Purkinje cell (primary cell): ENCODE data around the gene SLC25A10. TPM values are rescaled to one million over a fixed set of nuclear protein-coding genes. Genes with fewer than 3 reads are reported as not detected.

Experiments
- polyA plus RNA-seq: library from polyadenylated mRNA; unstranded; fragments of >200 nt; fragmentation: Nextera tagmentation; gene quantifications from 2 replicates; pipeline ENCODE4 v1.2.1, GENCODE V29; 2014

SLC25A10 gene, protein sequence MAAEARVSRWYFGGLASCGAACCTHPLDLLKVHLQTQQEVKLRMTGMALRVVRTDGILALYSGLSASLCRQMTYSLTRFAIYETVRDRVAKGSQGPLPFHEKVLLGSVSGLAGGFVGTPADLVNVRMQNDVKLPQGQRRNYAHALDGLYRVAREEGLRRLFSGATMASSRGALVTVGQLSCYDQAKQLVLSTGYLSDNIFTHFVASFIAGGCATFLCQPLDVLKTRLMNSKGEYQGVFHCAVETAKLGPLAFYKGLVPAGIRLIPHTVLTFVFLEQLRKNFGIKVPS
- polyA plus RNA-seq = 0.13 TPM in 1 of 2 replicates, not detected in the other

DNA sequence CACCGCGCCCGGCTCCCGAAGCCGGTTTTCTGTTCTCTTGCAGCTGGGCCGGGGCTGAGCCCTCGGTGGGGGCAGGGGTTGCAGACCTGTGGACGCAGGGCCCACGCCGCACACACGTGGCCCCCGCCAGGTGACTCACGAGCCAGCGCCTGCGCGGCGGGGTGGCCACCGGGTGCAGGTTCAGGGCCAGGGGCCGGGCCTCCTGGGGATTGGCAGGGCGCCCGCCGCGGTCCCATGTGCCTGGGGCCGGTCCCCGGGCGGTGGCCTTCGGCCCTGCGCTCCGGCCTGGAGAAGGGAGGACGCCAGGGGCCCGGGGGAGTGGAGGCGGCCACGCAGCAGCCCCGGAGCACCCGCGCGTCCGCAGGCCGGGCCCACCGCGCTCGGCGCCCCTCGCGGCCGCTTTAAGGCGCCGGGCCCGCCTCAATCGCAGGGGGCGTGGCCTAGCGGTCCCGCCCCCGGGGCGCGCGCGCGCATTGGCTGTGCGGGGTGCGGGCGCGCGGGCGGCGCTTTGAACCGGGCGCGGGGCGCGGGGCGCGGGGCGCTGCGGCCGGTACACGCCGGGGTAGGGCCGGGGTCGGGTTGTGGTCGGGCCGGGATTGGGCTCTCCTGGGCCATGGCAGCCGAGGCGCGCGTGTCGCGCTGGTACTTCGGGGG is at the start of gene SLC25A10:
Gene SLC25A10 (plus strand): TSS at position 471 of the 654 bp plus-strand sequence. CDS start 143 bp downstream, at position 614.

DNA sequence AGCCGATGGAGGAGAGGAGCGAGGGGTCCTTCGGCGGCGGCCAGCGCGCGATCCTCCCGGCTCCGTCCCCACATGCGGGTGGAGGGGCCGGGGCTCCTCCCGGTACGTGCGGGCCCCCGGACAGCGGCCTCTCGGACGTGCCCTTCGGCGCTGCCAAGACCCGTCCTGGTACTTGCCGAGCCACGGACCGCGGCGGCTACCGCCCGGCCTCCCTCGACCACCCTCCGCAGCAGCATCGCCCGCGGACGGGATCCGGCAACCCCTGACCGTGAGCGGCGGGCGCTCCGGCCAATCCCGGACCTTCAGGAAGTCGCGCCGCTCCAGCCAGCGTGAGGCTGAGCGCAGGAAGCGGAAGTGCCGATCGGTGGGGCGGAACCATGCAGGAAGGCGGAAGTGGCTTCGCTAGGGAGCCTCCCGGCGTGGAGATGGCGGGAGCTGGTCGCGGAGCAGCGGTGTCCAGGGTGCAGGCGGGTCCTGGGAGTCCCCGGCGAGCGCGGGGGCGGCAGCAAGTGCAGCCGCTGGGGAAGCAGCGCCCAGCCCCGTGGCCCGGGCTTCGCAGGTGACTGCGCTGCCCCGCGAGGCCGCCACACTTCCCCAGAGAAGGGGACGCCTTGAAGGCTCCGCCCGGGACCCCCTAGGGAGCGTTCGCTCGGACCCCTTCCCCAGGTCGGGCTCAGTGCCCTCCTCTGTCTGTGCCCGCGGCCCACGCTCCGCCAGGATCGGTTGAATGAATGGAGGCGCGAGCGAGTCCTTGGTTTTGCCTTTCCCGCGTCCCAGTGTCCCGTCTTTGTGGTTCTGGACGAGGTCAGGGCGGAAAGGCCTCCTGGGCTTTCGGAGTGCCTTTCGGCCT is 45.5 kb upstream of the SLC25A10 start, which contains the start of the genes CCDC137 and OXLD1:
Gene CCDC137 (plus strand): TSS at position 396 of the 850 bp plus-strand sequence. CDS start 30 bp downstream, at position 426.
Gene OXLD1 (minus strand): TSS at position 264 of the 850 bp plus-strand sequence. CDS start 28 bp downstream, at position 236.

DNA sequence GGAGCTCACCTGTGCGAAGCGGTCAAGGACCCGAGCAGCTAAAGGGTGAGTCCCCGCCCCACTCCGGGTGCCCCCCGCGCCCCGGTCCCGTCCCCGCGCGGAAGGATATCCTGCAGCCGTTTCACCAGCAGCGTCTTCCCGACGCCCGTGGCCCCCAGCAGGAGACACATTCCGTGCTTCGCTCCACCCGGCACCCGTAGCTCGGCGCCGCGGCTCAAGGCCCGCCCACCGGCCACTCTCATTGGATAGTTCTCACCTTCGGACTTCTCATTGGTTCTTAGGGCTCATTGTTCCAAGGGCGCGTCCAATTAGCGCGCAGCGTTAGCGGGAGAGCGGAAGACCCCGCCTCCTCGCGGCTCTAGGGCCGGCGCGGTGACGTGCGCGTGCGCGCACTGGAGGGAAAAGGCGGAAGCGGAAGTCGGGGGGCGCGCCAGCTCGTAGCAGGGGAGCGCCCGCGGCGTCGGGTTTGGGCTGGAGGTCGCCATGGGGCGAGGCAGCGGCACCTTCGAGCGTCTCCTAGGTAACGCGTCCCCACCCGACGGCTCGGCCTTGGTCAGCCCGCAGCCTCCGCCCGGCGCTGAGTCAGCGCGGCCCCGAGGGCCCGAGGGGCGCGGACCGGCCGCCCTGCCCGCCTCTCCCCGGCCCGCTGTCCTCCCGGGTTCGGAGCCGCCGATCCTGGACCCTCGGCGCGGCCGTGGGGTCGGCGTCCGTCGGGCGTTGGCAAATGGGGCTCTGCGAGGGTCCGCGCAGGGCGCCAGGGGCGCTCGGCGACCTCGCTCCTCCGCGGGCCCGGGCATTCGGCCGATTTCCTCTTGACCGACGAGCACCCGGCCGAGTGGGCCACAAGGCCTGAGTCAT is 28.3 kb upstream of the SLC25A10 start, which contains the start of the genes ARL16 and HGS:
Gene ARL16 (minus strand): TSS at position 214 of the 858 bp plus-strand sequence. CDS start 44 bp downstream, at position 170.
Gene HGS (plus strand): TSS at position 428 of the 858 bp plus-strand sequence. CDS start 56 bp downstream, at position 484.

DNA sequence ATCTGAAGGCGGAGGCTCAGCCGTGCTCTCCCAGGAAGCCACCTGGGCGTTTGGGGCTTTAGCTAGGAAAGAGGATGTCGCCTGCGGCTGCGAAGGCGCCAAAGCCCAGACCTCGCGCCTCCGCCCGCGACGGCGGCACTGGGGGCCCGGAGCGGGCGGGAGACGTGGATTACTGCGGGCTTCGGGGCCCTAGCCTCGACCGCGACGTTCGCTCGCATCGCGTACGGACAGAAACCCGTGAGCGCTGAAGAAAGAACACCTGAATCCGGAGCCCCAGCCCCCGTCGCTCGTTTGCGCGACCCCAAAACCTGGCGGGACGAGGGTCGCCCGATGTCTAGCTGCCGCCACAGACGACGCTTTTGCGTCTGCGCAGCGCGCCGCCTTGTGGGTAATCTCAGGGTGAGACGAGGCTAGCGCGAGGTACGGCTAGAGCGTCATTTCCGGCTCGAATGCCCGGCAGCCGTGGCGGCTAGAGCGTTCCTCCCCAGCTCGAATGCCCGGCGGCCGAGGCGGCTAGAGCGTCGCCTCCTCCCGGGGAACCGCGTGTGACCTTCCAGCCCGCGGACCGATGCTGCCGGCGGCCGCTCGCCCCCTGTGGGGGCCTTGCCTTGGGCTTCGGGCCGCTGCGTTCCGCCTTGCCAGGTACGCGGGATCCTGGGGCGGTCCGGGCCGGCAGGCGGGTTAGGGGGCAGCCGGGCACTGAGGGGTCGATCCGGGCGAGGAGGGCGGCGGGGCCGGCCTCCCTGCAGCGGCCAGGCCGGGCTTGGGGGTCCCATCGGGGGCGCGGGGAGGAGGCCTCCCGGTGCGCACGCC is 8.9 kb upstream of the SLC25A10 start, which contains the start of gene MRPL12:
Gene MRPL12 (plus strand): TSS at position 434 of the 813 bp plus-strand sequence. CDS start 135 bp downstream, at position 569.

Other genes starting within 250 kb of the SLC25A10 start
- 738 and 768 TPM in 2 replicates for gene ACTG1, start 199.5 kb upstream of the SLC25A10 start, polyA plus RNA-seq
- gene FSCN2, start 183.9 kb upstream of the SLC25A10 start, polyA plus RNA-seq = not detected in 2 replicates
- gene FAAP100, start 159.9 kb upstream of the SLC25A10 start, polyA plus RNA-seq = 0.07 and 0.28 TPM in 2 replicates
- gene NPLOC4, start 75.2 kb upstream of the SLC25A10 start, polyA plus RNA-seq = 3.6 and 4.5 TPM in 2 replicates
- 0.94 and 1.5 TPM in 2 replicates for gene TSPAN10, start 75.1 kb upstream of the SLC25A10 start, polyA plus RNA-seq
- not detected in 2 replicates for gene PDE6G, start 55.7 kb upstream of the SLC25A10 start, polyA plus RNA-seq
- 5.8 and 21.7 TPM in 2 replicates for gene OXLD1, start 45.7 kb upstream of the SLC25A10 start, polyA plus RNA-seq
- 2.8 and 4.6 TPM in 2 replicates for gene CCDC137, start 45.5 kb upstream of the SLC25A10 start, polyA plus RNA-seq
- 43.8 and 47.4 TPM in 2 replicates for gene ARL16, start 28.5 kb upstream of the SLC25A10 start, polyA plus RNA-seq
- 6.0 and 6.1 TPM in 2 replicates for gene HGS, start 28.3 kb upstream of the SLC25A10 start, polyA plus RNA-seq
- 2.6 and 10.2 TPM in 2 replicates for gene MRPL12, start 8.9 kb upstream of the SLC25A10 start, polyA plus RNA-seq
- not detected in 2 replicates for gene GCGR, start 91.9 kb downstream of the SLC25A10 start, polyA plus RNA-seq
- gene MCRIP1, start 121.0 kb downstream of the SLC25A10 start, polyA plus RNA-seq = 15.2 TPM in 2 replicates
- gene PPP1R27, start 122.8 kb downstream of the SLC25A10 start, polyA plus RNA-seq = not detected in 2 replicates
- gene P4HB, start 148.3 kb downstream of the SLC25A10 start, polyA plus RNA-seq = 16.9 and 26.2 TPM in 2 replicates
- gene ARHGDIA, start 159.1 kb downstream of the SLC25A10 start, polyA plus RNA-seq = 17.8 and 18.9 TPM in 2 replicates
- 2.3 and 3.9 TPM in 2 replicates for gene ALYREF, start 179.3 kb downstream of the SLC25A10 start, polyA plus RNA-seq
- 151 and 201 TPM in 2 replicates for gene ANAPC11, start 179.4 kb downstream of the SLC25A10 start, polyA plus RNA-seq
- gene NPB, start 190.0 kb downstream of the SLC25A10 start, polyA plus RNA-seq = not detected in 2 replicates
- 1.5 and 1.6 TPM in 2 replicates for gene PCYT2, start 199.1 kb downstream of the SLC25A10 start, polyA plus RNA-seq
- gene SIRT7, start 205.9 kb downstream of the SLC25A10 start, polyA plus RNA-seq = 2.1 and 2.4 TPM in 2 replicates
- 3.9 and 7.6 TPM in 2 replicates for gene MAFG, start 215.5 kb downstream of the SLC25A10 start, polyA plus RNA-seq
- gene PYCR1, start 225.0 kb downstream of the SLC25A10 start, polyA plus RNA-seq = 1.6 TPM in 1 of 2 replicates, not detected in the other
- gene MYADML2, start 234.9 kb downstream of the SLC25A10 start, polyA plus RNA-seq = 0.26 and 0.84 TPM in 2 replicates
- not detected in 2 replicates for gene NOTUM, start 248.9 kb downstream of the SLC25A10 start, polyA plus RNA-seq